Upper lobe of right lung (tissue), 1 donor: ENCODE data around the gene PDE4B. TPM values are rescaled to one million over a fixed set of nuclear protein-coding genes. Genes with fewer than 3 reads are reported as not detected.

ENCODE experiments used
- ATAC-seq: fragments of 200-7000 bp; cut with Tn5 transposase; one replicate; pipeline ENCODE4 v1.9.1; 2020; ENCODE audit warnings: mild to moderate bottlenecking, moderate library complexity
- DNase-seq: peaks from one replicate; pipeline ENCODE4 v3.0.0-alpha.2; 2020
- H3K27ac ChIP-seq: fragments of 200-600 bp; one replicate; pipeline ENCODE4 v1.8.0; 2022
- H3K27me3 ChIP-seq: fragments of 200-600 bp; one replicate; pipeline ENCODE4 v1.8.0; 2022; ENCODE audit warnings: mild to moderate bottlenecking
- H3K36me3 ChIP-seq: fragments of 200-600 bp; one replicate; pipeline ENCODE4 v1.8.0; 2022
- H3K4me1 ChIP-seq: fragments of 200-600 bp; one replicate; pipeline ENCODE4 v1.8.0; 2022
- H3K4me3 ChIP-seq: fragments of 200-600 bp; one replicate; pipeline ENCODE4 v1.8.0; 2022; ENCODE audit warnings: mild to moderate bottlenecking
- H3K9me3 ChIP-seq: fragments of 200-600 bp; one replicate; pipeline ENCODE4 v1.8.0; 2022
- CTCF ChIP-seq: fragments of 200-600 bp; IDR thresholded peaks from one replicate; pipeline ENCODE4 v1.8.0; 2022; ENCODE audit warnings: antibody characterized with exemption
- intact Hi-C: fragments of 100-400 bp; cut with DNase I; formaldehyde crosslinking; loops from one replicate; pipeline ENCODE4 v1.11.0; 2022
- total RNA-seq: library from RNA; stranded (reverse); fragmentation: NEBNext Ultra II Directional; extraction: Animal tissue kit (Norgen Biotek cat#: 25700); gene quantifications from one replicate; pipeline ENCODE4 v1.2.1, GENCODE V29; 2021
- donor health status: DM: no; HTN: yes; CAD: no; lungs with severe emphysema.

The PDE4B gene
- total RNA-seq, 1 donor from 2014 or later = 14.3 TPM

GRCh38 chr1:66359815-66360214 is 567.1 kb downstream of the PDE4B start:
- Histone ChIP-seq H3K4me1 (peaks cover 19% of the 10 kb centered on the region), H3K27ac (no peak overlapping the region), H3K27me3 (no peaks in the 10 kb centered on the region), H3K4me3 (no peak overlapping the region), H3K9me3 (no peaks in the 10 kb centered on the region), H3K36me3 (peaks cover 39% of the 10 kb centered on the region)
- no peak for TF ChIP-seq CTCF
- ATAC-seq (no peak), DNase-seq (no peak)
- intact Hi-C loops = no loop called here

DNA sequence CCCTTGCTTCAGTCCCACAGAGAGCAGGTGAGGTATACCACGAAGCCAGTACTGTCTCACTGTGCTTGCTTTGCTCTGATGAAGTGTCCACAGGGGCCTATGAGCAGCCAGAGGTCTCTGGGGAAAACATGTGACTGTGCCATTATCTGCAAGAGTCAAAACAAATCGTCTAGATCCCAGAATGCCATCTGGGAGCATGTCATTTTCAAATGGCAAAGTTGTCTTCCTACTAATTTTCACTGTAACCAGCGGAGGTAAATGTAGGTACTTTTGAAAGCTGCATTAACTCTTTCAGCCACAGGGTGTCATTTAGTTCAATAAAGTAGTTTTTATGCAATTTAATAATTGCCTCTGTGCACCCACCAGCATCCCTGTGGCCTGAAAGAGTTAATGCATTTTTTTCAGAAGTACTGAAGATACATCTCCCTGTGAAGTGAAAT is 567.6 kb downstream of the PDE4B start:
- Histone ChIP-seq H3K27me3 (no peaks in the 10 kb centered on the region), H3K4me1 (peaks cover 16% of the 10 kb centered on the region), H3K27ac (no peak overlapping the region), H3K9me3 (no peaks in the 10 kb centered on the region), H3K36me3 (peaks cover 44% of the 10 kb centered on the region), H3K4me3 (no peak overlapping the region)
- no peak for TF ChIP-seq CTCF
- DNase-seq (no peak), ATAC-seq (no peak)
- intact Hi-C loops = no loop called here

- H3K36me3 ChIP-seq = peaks cover 74% of the 10 kb centered on the region
- ATAC-seq (no peak), DNase-seq (no peak)
- H3K4me3 ChIP-seq = no peak overlapping the region
- no peaks in the 10 kb centered on the region for H3K27me3 ChIP-seq
- no peak overlapping the region for H3K27ac ChIP-seq
- H3K9me3 ChIP-seq = no peaks in the 10 kb centered on the region
- intact Hi-C loops = no loop called here
- peaks cover 14% of the 10 kb centered on the region for H3K4me1 ChIP-seq
- TF ChIP-seq CTCF = no peak
Observed at GRCh38 chr1:66364578-66365391, 572.1 kb downstream of the PDE4B start.

GRCh38 chr1:66365635-66366034 is 572.9 kb downstream of the PDE4B start:
- TF ChIP-seq CTCF = no peak
- no peak for DNase-seq
- no peak for ATAC-seq
- Histone ChIP-seq H3K27ac (no peak overlapping the region), H3K36me3 (peaks cover 82% of the 10 kb centered on the region), H3K4me1 (peaks cover 6% of the 10 kb centered on the region), H3K4me3 (no peak overlapping the region), H3K27me3 (no peaks in the 10 kb centered on the region), H3K9me3 (no peaks in the 10 kb centered on the region)
- intact Hi-C loops = no loop called here

DNA sequence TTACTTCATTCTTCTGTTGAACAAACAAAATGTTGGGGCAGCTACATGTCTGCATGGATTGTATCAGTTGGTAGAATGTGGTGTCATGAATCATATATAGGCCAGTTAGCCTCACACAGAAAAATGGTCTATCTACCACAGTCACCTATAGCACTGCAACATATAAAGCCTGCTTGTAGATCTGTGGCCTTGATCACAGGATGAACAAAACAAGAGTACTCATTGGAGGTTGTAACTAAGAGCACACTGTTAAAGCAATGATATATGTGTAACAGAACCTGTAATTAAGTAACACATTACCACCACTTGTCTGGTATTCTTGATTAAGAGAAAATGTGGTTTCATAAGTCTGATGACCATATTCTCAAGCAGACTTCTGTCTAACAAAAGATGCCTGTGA is 573.9 kb downstream of the PDE4B start:
- Histone ChIP-seq H3K27ac (no peak overlapping the region), H3K9me3 (no peaks in the 10 kb centered on the region), H3K4me3 (no peak overlapping the region), H3K36me3 (peaks cover 82% of the 10 kb centered on the region), H3K4me1 (peaks cover 12% of the 10 kb centered on the region), H3K27me3 (no peaks in the 10 kb centered on the region)
- ATAC-seq = no peak
- intact Hi-C loops = no loop called here
- no peak for DNase-seq
- no peak for TF ChIP-seq CTCF
